ENCODE data around the gene TMEM183A.

DNA sequence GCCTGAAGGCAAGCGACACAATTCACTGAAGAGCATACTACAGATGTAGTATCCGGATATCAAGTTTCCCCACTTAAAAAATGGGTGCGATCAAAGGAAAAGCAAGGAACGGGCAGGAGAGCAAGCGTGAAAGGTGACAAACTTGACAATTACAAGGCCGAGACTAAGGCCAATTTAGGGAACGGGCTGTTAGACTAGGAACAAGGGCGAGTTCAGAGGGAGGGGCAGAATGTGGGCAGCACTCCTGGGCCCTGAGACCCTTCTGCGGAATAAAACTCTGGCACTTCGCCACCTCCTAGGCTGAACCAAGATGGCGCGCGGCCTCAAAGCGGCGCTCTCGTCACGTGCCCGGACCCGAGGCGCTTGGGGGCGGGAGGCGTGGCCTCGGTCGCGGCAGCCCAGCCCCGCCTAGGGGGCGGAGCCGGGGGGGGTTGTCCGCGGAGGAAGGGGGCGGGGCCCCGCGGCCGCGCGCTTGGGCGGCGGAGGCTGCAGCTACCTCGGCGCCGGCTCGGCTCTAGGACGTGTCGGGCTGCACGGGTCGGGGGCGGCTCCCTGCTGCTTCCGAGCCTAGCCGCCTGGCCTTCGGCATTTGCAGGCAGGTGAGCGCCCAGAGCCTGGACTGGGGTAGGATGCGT is 19.0 kb downstream of the TMEM183A start, which contains the start of gene PPFIA4:
- TF ChIP-seq CTCF (conservative IDR thresholded peaks at IDR 0.05; ENCODE audit: low read depth, low read length) (no peak), EZH2 (IDR thresholded peaks at IDR 0.05; ENCODE audit: low read length, unreplicated experiment) (no peak), EZH2phosphoT487 (IDR thresholded peaks at IDR 0.05; ENCODE audit: borderline replicate concordance, low read length) (no peak)

Measured in PC-3 (cell line).